ENCODE results near the gene SULT1A1. TPM values are rescaled to one million over a fixed set of nuclear protein-coding genes. Genes with fewer than 3 reads are reported as not detected.

Gene SULT1A1
- polyA plus RNA-seq, 1 donor, result 8.8 TPM

DNA sequence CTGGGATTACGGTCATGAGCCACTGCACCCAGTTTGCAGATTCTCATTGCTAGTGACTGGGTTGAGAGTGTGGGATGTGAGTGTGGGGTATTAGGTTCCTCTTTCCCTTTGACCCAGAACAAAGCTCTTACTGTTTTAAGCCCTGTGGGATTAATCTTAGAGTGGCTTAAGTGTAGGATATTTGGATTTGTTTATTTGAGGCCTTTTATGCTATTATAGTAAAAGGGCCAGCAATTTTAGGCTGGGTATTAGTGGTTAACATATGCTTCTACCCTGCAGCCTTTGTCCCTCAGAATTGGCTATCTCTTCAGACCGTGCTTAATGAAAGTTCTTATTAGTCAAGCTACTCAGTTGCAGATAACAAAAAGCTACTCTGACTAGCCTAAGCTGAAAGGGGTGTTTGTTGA lies 52.9 kb downstream of the SULT1A1 start:
- DNase-seq, result no peak

DNA sequence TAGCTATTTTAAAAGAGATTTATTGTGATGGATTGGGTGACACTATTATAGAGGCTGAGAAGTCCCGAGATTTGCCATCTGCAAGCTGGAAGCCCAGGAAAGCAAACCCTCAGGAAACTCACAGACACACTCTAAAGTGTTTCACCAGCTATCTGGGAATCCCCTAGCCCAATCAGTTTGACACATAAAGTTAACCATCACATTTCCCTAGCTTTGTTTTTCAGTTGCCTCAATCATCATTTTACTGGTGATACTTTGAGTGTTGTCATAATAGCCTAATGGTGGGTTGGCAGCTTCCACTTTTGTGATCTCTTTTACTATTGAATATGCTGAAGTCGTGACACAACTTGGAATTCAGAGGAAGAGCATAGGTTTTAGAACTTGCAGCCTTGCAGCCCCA lies 54.3 kb downstream of the SULT1A1 start:
- DNase-seq, result no peak

Other genes starting within 250 kb of the SULT1A1 start
- 1.4 TPM for gene NPIPB6, start 246.5 kb downstream of the SULT1A1 start, polyA plus RNA-seq (ENCODE audit: insufficient read length)
- gene EIF3CL, start 206.2 kb downstream of the SULT1A1 start, polyA plus RNA-seq (ENCODE audit: insufficient read length), result 105 TPM
- not detected for gene NPIPB7, start 137.7 kb downstream of the SULT1A1 start, polyA plus RNA-seq (ENCODE audit: insufficient read length)
- 17.4 TPM for gene CLN3, start 118.0 kb downstream of the SULT1A1 start, polyA plus RNA-seq (ENCODE audit: insufficient read length)
- gene APOBR, start 115.4 kb downstream of the SULT1A1 start, polyA plus RNA-seq (ENCODE audit: insufficient read length), result 1.2 TPM
- gene IL27, start 103.2 kb downstream of the SULT1A1 start, polyA plus RNA-seq (ENCODE audit: insufficient read length), result not detected
- 29.7 TPM for gene NUPR1, start 71.1 kb downstream of the SULT1A1 start, polyA plus RNA-seq (ENCODE audit: insufficient read length)
- gene SGF29, start 56.1 kb downstream of the SULT1A1 start, polyA plus RNA-seq (ENCODE audit: insufficient read length), result 19.8 TPM
- 0.96 TPM for gene SULT1A2, start 13.0 kb downstream of the SULT1A1 start, polyA plus RNA-seq (ENCODE audit: insufficient read length)
- gene NPIPB8, start 28.0 kb upstream of the SULT1A1 start, polyA plus RNA-seq (ENCODE audit: insufficient read length), result 2.6 TPM
- 599 TPM for gene EIF3C, start 101.4 kb upstream of the SULT1A1 start, polyA plus RNA-seq (ENCODE audit: insufficient read length)
- gene NPIPB9, start 141.7 kb upstream of the SULT1A1 start, polyA plus RNA-seq (ENCODE audit: insufficient read length), result 2.6 TPM
- gene ATXN2L, start 213.0 kb upstream of the SULT1A1 start, polyA plus RNA-seq (ENCODE audit: insufficient read length), result 85.5 TPM
- gene TUFM, start 236.3 kb upstream of the SULT1A1 start, polyA plus RNA-seq (ENCODE audit: insufficient read length), result 165 TPM